ENCODE data around the gene LIMS2. TPM values are rescaled to one million over a fixed set of nuclear protein-coding genes. Genes with fewer than 3 reads are reported as not detected.

The LIMS2 gene
- total and polyA plus RNA-seq, 2 of the 8 experiments (the other 6 are each of a cell fraction or from before 2014, with no cell fraction given), result 3.3 to 4.8 TPM

- Histone ChIP-seq H3K4me2 (ENCODE audit: insufficient read depth in 1 of 2, low read depth in 2 of 2, low read length in 2 of 2) (no peak overlapping the region), H3K4ac (replicated peaks; ENCODE audit: insufficient read length, low read depth, low read length) (no peak overlapping the region), H4K91ac (replicated peaks; ENCODE audit: insufficient read length, low read length) (no peak overlapping the region), H3K23me2 (ENCODE audit: low read depth, low read length) (no peaks in the 10 kb centered on the region), H4K20me1 (replicated peaks in 1 of 2; ENCODE audit: control insufficient read depth in 1 of 2, insufficient read depth in 2 of 2, low read length in 2 of 2) (no peaks in the 10 kb centered on the region), H3K79me1 (ENCODE audit: low read depth, low read length) (no peaks in the 10 kb centered on the region), H3K4me1 (replicated peaks in 1 of 4; ENCODE audit: control insufficient read depth in 3 of 4, insufficient read depth in 4 of 4, low read length in 3 of 4) (peaks cover 0 to 8% (median 0%) of the 10 kb centered on the region in 4 experiments; a peak in 2 of 7 replicates), H3K56ac (replicated peaks; ENCODE audit: insufficient read length, low read depth, low read length) (no peak overlapping the region), H2BK15ac (ENCODE audit: low read length) (no peak overlapping the region), H3K27ac (ENCODE audit: low read depth, low read length) (no peak overlapping the region), H2AFZ (ENCODE audit: low read length) (no peak overlapping the region), H3K4me3 (ENCODE audit: extremely low read depth in 1 of 4, insufficient read depth in 2 of 4, low read depth in 3 of 4, low read length in 4 of 4) (no peak overlapping the region), H3K18ac (ENCODE audit: extremely low read depth, low read length) (no peak overlapping the region), H4K8ac (ENCODE audit: extremely low read depth, insufficient read depth, low read length) (no peak overlapping the region), H2BK12ac (ENCODE audit: low read depth, low read length) (no peak overlapping the region), H3K9ac (replicated peaks in 1 of 4; ENCODE audit: extremely low read depth in 1 of 4, low read depth in 3 of 4, low read length in 3 of 4) (no peak overlapping the region), H3K36me3 (ENCODE audit: control insufficient read depth in 2 of 4, insufficient read depth in 4 of 4, low read length in 3 of 4) (no peaks in the 10 kb centered on the region), H3K79me2 (ENCODE audit: control insufficient read depth in 1 of 2, insufficient read depth in 2 of 2, low read length in 2 of 2) (no peaks in the 10 kb centered on the region), H3K27me3 (replicated peaks in 1 of 4; ENCODE audit: control insufficient read depth in 3 of 4, extremely low read depth in 1 of 4, insufficient read depth in 3 of 4, low read length in 3 of 4) (peaks cover 0 to 7% (median 1%) of the 10 kb centered on the region in 4 experiments; a peak in 3 of 7 replicates), H2BK20ac (ENCODE audit: low read length) (no peak overlapping the region), H2BK120ac (replicated peaks; ENCODE audit: low read depth, low read length) (no peak overlapping the region), H3K9me3 (ENCODE audit: insufficient read depth in 2 of 2, low read depth in 1 of 2, low read length in 1 of 2) (no peaks in the 10 kb centered on the region), H4K5ac (ENCODE audit: insufficient read length, low read depth, low read length) (no peak overlapping the region), H2BK5ac (ENCODE audit: low read depth, low read length) (no peak overlapping the region), H2AK5ac (ENCODE audit: low read depth, low read length) (no peak overlapping the region), H3K14ac (ENCODE audit: insufficient read length) (no peak overlapping the region), H3K23ac (ENCODE audit: insufficient read length) (no peak overlapping the region)
- DNase-seq (ENCODE audit: low read depth in 1 of 2, low spot score in 2 of 2) (no peak), FAIRE-seq (no peak)
- CTCF ChIA-PET (ENCODE audit: partially characterized antibody), result interaction anchor here (0.7 to 6.0 kb wide), 7 partner anchors 13 to 116 kb away, joined by 3 to 40 read pairs (median 3); no protein-coding TSS in a partner anchor
- POLR2A ChIA-PET (ENCODE audit: partially characterized antibody), result interaction anchor here (1.1 kb wide), 1 partner anchor 20 kb away, joined by 4 read pairs; no protein-coding TSS in a partner anchor
- WGBS, 2 experiments (ENCODE audit: extremely low coverage in 1 of 2, insufficient coverage in 1 of 2, insufficient read length in 1 of 2, insufficient replicate concordance in 2 of 2, low coverage in 1 of 2, low lambda C conversion rate in 2 of 2, missing lambda C conversion rate in 1 of 2), result 85% methylated on average over 6 of the region's 6 CpGs; no CpG with 5 or more reads in 1 of the 2 experiments
- TF ChIP-seq NRF1 (IDR thresholded peaks at IDR 0.05; ENCODE audit: low read depth, low read length) (no peak), USF2 (IDR thresholded peaks at IDR 0.05; ENCODE audit: low read length) (no peak), BCL11A (IDR thresholded peaks at IDR 0.05; ENCODE audit: low read depth in 2 of 2, low read length in 2 of 2) (no peak), TCF12 (IDR thresholded peaks at IDR 0.05; ENCODE audit: low read depth, low read length) (no peak), GTF2F1 (IDR thresholded peaks at IDR 0.05; ENCODE audit: borderline replicate concordance, low read depth, low read length) (no peak), E2F6 (IDR thresholded peaks at IDR 0.05) (no peak), CEBPB (IDR thresholded peaks at IDR 0.05; ENCODE audit: low read depth, low read length) (no peak), SIX5 (IDR thresholded peaks at IDR 0.05; ENCODE audit: low read depth, low read length) (no peak), MAX (IDR thresholded peaks at IDR 0.05) (no peak), EP300 (IDR thresholded peaks at IDR 0.05; ENCODE audit: borderline replicate concordance in 1 of 2, low read depth in 2 of 2, low read length in 2 of 2) (no peak)
Observed at GRCh38 chr2:127681976-127682857, 6.9 kb upstream of the LIMS2 start.
